WI38 (cell line): Measurements from ENCODE around the gene C10orf120.

Experiments used
- H3K4me3 ChIP-seq: 2 replicates; pipeline ENCODE4 v1.5.1; 2011; ENCODE audit warnings: low read depth, mild to moderate bottlenecking, control low read depth, low read length
- CTCF ChIP-seq: IDR thresholded peaks from 2 replicates; pipeline ENCODE4 v1.5.1; 2012; ENCODE audit warnings: low read depth, mild to moderate bottlenecking, control low read depth, low read length

The C10orf120 gene

GRCh38 chr10:122688293-122688989 is 11.2 kb downstream of the C10orf120 start:
- no peak overlapping the region for H3K4me3 ChIP-seq
- TF ChIP-seq CTCF, result no peak

- no peak overlapping the region for H3K4me3 ChIP-seq
- no peak for TF ChIP-seq CTCF
Measured at GRCh38 chr10:122682522-122682921, 17.1 kb downstream of the C10orf120 start.

GRCh38 chr10:122678266-122678665 is 21.4 kb downstream of the C10orf120 start:
- no peak for TF ChIP-seq CTCF
- no peak overlapping the region for H3K4me3 ChIP-seq

- H3K4me3 ChIP-seq, result no peak overlapping the region
- no peak for TF ChIP-seq CTCF
Measured at GRCh38 chr10:122675278-122675677, 24.4 kb downstream of the C10orf120 start.

- H3K4me3 ChIP-seq, result no peak overlapping the region
- no peak for TF ChIP-seq CTCF
Measured at GRCh38 chr10:122674781-122675180, 24.9 kb downstream of the C10orf120 start.

- H3K4me3 ChIP-seq, result no peak overlapping the region
- no peak for TF ChIP-seq CTCF
Measured at GRCh38 chr10:122673731-122674130, 25.9 kb downstream of the C10orf120 start.

GRCh38 chr10:122673269-122673668 is 26.4 kb downstream of the C10orf120 start:
- no peak for TF ChIP-seq CTCF

More at GRCh38 chr10:122673269-122673668, 26.4 kb downstream of the C10orf120 start:
- no peak overlapping the region for H3K4me3 ChIP-seq
